HG02943 (cell line): Measurements from ENCODE around the gene MFNG.

Experiments
- ATAC-seq: cut with Tn5 transposase; IDR thresholded peaks from one replicate; pipeline ENCODE4 v1.9.1; 2021; ENCODE audit warnings: mild to moderate bottlenecking, low read depth, moderate library complexity; ENCODE audit not compliant: unreplicated experiment

The MFNG gene

GRCh38 chr22:37497062-37497599 is 10.9 kb upstream of the MFNG start:
- no peak for ATAC-seq

DNA sequence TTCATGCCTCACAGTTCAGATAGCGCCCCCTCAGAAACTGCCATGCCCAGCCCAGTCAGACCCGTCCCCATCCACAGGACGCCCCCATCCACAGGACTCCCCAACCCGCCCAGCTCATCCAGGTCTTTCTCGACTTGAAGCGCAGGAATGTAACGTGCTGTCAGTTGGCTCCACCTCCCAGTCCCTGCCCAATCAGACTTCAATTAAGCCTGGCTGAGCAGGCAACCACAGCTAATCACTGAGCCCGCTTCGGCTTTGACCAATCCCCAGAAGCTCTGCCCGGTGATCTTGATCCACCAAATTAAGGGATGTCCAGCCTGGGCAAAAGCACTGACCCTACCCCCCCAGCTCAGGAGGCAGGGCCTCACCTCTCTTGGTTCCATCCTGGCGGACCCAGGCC is 10.5 kb upstream of the MFNG start:
- no peak for ATAC-seq

- ATAC-seq, result no peak
These were observed 7.8 kb upstream of the MFNG start for GRCh38 chr22:37493979-37494378.

DNA sequence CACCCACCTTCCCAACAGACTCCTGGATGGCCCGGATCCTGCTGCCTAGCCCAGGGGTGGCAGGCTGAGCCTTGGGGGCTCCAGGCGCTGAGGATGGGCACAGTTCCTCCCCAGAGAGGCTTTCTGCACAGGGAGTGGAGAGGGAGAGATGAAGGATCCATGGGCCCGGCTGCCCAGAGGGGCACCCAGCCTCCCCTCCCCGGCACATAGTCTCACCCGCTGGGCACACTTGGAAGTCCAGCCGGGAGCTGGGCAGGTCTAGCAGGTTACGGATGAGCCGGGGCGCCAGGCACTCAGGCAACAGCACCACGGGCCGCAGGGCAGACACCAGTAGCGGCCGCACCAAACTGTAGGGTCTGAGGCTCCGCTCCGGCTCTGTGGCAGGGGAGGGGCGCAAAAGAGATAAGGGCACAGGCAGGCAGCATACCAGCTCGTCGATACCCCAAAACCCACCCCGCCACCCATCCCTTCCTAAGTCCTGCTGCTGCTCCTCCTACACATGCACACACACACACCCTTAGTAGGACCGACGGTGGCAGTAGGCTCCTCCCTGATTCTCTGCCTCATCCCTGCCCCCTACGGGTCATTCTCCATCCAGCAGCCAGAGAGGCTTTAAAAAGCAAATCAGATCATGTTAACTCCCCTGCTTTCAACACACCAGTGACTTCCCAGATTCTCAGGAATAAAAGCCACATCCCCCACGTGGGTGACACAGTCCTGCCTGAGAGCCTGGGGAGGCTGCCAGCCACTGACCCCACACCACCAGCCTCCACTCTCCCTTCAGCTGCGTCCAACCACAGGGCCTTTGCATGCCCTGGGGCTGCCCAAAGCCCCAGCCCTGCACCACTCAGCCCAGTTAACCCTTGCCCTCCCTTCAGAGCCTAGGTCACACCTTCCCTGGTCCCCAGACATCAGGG is 6.5 kb upstream of the MFNG start:
- no peak for ATAC-seq

- ATAC-seq, result no peak
These were observed 5.6 kb upstream of the MFNG start for GRCh38 chr22:37491559-37492427.

GRCh38 chr22:37491106-37491505 is 4.9 kb upstream of the MFNG start:
- ATAC-seq, result no peak

DNA sequence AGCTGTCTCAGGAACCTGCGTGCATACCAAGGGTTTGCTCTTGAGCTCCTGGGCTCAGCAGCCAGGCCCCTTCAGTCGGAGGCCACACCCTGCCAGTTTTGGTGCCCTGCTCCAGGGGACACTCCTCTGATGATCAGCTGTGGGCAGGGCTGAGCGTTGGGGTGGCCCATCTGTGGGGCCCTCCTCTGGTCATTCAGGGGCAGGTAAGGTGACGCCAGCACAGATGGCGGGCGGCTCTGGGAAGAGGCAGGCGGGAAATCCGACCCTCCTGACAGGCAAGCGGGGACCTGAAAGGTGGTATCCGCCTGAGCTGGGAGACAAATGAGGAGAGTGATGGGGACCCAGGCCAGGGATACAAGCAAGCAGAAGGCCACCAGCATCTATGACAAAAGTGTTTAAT is 3.8 kb upstream of the MFNG start:
- no peak for ATAC-seq

GRCh38 chr22:37488337-37489135 is 2.4 kb upstream of the MFNG start:
- no peak for ATAC-seq

GRCh38 chr22:37487571-37487970 is 1.4 kb upstream of the MFNG start:
- no peak for ATAC-seq

- ATAC-seq, result no peak
These were observed 945 bp upstream of the MFNG start for GRCh38 chr22:37487129-37487528.

GRCh38 chr22:37485395-37486223 is 575 bp downstream of the MFNG start:
- ATAC-seq, result no peak

GRCh38 chr22:37484480-37485394 is 1.4 kb downstream of the MFNG start:
- no peak for ATAC-seq

DNA sequence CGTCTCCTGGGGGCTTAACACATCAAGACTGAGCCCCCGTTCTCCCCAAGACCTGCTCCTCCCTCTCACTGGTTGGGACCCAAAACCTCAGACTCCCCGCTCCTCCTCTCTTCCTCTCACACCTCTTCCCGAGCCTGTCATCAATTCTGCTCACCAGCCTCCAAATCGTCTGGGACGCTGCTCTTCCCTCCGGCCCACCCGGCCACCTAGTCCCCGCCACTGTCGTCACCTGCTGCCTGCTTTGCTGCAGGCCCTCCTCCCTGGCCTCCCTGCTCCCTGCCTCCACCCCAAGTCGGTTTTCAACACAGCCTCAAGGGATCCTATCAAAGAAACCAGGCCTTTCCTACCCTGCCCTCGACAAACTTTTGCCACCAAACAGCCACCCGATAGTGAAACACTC is 3.1 kb downstream of the MFNG start:
- ATAC-seq, result no peak

DNA sequence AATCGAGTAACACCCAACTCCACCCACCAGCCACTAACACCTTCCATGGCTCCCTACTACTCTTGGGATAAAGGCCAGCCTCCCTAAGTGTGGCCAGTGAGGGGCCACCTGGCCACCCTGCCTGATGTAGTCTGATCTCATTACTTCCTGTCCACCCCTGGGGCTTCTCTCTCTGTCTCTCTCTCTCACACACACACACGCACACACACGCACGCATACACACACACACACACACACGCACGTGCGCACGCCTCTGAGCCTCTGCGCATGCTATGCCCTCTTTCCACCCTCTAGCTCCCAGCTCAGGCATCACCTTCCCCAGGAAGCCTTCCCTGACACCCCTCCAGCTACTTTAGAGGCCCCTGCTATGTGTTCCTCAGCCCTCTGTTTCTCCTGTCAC is 3.9 kb downstream of the MFNG start:
- ATAC-seq, result no peak

- ATAC-seq, result no peak
These were observed 4.8 kb downstream of the MFNG start for GRCh38 chr22:37481347-37481907.

DNA sequence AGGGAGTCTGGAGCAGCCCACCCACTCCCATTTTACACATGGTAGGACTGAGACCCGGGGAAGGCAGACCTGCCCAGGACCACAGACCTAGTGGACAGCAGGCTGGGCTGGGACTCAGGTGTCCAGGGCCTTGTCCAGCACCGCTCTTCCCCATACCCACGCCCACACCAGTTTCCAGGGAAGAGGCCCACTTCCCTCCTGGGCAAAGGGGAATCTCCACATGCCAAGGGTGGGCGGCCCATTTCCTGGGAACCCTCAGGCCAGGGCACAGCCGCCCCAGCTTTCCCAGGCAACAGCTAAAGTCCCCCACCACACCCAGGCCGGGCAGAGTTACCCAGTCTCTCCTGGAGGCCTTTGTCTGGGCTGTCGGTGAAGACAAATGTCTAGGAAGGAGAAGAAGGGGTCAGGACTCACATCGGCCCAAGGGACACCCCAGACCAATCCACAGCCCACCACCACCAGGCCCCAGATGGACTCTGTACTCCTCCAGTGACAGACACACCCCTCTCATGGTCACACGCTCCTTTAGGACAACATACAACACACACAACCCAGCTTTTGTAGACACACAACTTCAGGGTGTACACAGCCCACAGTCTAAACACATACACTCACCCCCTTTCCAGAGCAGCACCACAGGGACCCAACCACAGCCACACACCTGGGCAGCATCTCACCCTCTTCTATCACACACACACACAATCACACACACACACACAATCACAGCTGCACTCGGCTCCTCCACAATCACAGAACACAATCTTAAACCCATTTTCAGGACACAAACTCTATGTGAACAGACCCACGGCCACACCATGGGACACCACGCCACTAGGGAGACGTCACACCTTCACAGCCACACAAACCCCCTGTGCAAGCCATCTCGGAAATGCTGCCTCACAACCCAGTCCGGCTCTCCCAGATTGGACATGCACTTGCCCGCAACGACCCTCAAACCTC is 5.5 kb downstream of the MFNG start:
- ATAC-seq, result no peak

GRCh38 chr22:37479196-37479595 is 7.0 kb downstream of the MFNG start:
- ATAC-seq, result no peak
